Measurements from ENCODE around the gene C11orf68.

The C11orf68 gene

GRCh38 chr11:65944191-65944590 lies 25.3 kb upstream of the C11orf68 start:
- DNase-seq, result no peak

- no peak for DNase-seq
Observed at GRCh38 chr11:65942531-65942930, 23.7 kb upstream of the C11orf68 start.

- no peak for DNase-seq
Observed at GRCh38 chr11:65941720-65942310, 23.0 kb upstream of the C11orf68 start.

GRCh38 chr11:65937766-65938165 lies 18.9 kb upstream of the C11orf68 start:
- no peak for DNase-seq

GRCh38 chr11:65934014-65934413 lies 15.2 kb upstream of the C11orf68 start:
- no peak for DNase-seq

DNA sequence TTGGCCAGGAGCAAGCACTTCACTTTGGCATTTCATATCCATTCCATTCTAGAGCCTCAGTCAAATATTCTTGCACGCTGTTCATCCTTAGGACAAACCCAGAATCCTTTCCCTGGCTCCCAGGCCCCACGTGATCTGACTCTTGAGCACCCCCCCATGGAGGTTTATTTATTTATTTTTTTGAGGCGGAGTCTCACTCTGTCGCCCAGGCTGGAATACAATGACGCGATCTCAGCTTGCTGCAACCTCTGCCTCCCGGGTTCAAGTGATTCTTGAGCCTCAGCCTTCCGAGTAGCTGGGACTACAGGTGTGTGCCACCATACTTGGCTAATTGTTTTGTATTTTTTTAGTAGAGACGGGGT lies 13.7 kb upstream of the C11orf68 start:
- DNase-seq, result no peak

GRCh38 chr11:65931773-65932557 lies 13.1 kb upstream of the C11orf68 start:
- DNase-seq, result no peak

DNA sequence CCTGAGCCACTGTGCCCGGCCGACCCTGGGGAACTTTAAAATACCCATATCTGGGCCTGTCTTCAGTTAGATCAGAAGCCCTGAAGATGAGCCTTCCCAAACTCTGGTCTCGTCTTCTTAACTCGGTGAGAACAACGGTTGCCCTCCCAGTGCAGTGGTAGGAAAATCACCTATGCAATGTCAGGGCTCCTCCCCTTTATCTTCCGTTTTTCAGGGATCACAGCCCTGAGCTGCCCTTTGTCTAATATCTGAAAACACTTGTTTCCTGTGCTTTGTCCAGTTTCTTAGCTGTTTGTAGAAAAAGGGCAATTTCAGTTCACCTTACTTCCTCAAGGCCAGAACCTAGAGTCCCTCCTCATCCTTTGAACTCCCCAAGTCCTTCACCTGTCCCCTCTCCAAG lies 9.8 kb upstream of the C11orf68 start:
- no peak for DNase-seq

GRCh38 chr11:65927904-65928397 lies 9.1 kb upstream of the C11orf68 start:
- peak; percentile 77 for DNase-seq

DNA sequence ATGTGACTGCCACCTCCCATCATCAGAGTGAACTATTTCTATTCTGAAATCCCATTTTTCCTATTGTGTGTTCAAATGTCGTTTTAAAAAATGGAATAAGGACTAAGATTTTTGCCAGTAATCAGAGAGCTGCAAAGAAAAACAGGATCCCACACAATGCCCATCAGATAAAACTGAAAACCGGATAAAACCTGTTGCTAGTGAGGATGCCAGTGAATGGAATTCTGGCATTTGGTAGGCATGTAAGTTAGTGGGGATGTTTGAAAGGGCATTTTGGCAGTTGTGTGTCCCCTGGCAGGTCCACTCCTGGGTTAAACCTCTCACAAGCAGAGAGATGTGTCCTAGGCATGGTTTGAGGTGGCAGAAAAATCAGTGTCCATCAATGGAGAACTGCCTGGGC lies 6.5 kb upstream of the C11orf68 start:
- no peak for DNase-seq

DNA sequence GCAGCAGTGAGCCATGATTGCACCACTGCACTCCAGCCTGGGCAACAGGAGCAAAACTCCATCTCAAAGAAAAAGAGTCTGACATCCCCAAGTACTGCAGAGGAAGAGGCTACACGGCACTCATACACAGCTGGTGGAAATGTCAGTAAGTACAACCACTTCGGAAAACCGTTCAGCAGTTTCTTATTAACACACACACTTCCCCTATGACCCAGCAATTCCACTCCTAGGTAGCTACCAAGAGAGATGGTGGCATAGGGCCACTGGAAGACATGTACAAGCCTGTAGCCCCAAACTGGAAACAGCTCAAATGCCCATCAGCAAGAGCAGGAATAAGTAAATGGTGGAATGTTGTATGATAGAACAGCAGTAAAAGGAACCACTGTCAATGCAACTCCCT lies 3.7 kb upstream of the C11orf68 start:
- no peak for DNase-seq

GRCh38 chr11:65921876-65922275 lies 3.0 kb upstream of the C11orf68 start:
- DNase-seq, result no peak

GRCh38 chr11:65921033-65921555 lies 2.2 kb upstream of the C11orf68 start:
- no peak for DNase-seq

- no peak for DNase-seq
Observed at GRCh38 chr11:65920372-65920802, 1.5 kb upstream of the C11orf68 start.

DNA sequence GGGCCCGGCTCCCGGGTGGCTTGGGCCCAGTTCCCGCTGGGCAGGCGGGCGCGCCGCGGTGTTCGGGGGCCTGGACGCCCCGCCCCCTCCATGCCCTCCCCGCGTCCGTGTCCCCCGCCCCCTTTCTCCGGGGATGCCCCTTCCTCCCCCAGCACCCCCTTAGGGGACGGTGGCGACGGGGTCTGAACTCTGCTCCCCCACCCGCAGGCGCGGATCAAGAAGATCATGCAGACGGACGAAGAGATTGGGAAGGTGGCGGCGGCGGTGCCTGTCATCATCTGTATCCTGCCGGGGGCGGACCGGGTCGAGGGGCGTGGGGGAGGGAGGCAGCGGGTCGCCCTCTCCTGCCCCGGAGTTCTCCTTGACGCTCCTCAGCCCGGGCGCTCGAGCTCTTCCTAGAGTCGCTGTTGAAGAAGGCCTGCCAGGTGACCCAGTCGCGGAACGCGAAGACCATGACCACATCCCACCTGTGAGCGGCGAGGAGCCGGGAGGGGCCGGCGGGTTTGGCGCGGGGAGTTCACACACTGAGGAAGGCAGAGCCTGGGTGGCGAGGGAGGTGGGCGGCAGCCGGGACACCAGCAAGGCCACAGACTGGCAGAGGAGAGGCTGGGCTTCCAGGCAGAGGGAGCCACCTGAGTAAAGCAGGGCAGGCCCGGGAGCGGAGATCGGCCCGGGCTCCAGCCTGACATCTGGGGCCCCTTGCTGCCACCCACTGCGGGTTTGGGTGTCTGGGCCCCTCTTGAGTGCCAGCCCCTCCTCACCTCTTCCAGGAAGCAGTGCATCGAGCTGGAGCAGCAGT lies 910 bp upstream of the C11orf68 start:
- DNase-seq, result peak; percentile 56

DNA sequence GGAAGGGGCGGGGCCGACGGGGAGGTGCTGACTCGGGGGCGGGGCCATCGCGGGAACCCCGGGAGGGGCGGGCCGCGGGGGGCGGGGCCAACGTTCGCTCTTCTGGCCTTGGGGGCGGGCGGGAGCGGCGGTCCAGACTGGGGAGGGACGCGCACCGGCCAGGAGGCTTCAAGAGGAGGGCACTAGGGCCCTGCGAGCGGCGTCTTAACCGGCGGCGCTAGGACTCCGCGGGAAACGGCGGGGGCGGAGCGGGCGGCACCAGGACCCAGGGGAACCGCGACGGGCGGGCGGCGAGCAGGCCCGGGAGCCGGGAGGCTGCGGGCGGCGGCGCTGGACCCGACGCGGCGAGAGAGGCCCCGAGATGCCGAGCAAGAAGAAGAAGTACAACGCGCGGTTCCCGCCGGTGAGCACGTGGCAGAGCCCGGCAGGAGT lies 295 bp upstream of the C11orf68 start, which contains the start of gene DRAP1:
Gene DRAP1 (plus strand): TSS at position 286 of the 432 bp plus-strand sequence. CDS start 76 bp downstream, at position 362.
- peak; percentile 99 for DNase-seq

- DNase-seq, result no peak
Observed at GRCh38 chr11:65917434-65918210, 1.2 kb downstream of the C11orf68 start.

DNA sequence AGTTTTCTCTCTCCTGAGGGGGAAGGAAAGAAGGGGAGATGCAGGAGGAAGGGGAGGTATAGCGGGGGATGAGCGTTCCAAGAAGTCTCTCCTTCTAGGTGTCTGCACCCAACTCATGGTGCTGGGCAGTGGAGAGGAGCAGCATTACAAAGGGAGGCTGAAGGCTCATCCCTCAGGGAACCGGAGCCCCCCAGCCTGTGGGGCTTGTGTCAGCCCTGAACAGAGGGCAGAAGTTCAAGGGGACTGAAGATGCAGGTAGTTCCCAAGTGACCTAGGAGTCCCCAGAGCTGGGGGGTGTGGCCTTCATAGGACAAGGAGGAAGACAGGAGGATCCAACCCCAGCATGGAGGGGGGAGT lies 1.8 kb downstream of the C11orf68 start:
- DNase-seq, result no peak

- DNase-seq, result no peak
Observed at GRCh38 chr11:65916391-65916790, 2.5 kb downstream of the C11orf68 start.

- DNase-seq, result no peak
Observed at GRCh38 chr11:65915821-65916251, 3.0 kb downstream of the C11orf68 start.

DNA sequence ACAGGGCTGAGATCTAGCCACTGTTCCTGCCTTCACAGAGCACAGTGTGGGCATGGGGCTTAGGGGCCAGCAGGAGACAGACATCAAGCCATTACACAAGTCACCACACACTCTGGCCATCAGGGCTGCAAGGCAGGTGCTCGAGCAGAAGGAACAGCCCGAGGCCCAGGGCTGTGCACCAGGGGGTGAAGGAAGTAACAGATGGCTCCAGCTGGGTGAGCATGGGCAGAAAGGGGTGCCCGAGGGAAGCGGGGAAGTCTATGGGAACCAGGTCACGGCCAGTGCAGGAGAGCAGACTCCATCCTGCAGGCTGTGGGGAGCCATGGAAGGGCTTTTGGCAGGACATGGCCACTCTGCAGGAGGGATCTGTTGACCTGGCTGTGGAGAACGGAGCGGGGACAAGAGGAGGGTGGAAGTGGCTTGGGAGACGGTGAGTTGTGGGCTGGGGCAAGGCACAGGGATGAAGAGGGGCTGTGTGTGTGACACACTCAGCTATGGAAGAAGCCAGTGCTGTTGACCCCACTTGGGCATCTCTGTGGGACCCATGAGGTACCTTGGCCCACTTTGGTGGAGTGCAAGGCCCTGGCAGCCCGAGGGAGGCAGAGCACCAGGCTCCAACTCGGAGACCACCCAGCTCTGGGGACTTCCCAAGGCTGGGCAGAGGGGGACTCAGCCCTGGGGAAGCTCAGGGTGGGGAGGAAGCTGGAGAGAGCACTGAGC lies 3.6 kb downstream of the C11orf68 start:
- no peak for DNase-seq

DNA sequence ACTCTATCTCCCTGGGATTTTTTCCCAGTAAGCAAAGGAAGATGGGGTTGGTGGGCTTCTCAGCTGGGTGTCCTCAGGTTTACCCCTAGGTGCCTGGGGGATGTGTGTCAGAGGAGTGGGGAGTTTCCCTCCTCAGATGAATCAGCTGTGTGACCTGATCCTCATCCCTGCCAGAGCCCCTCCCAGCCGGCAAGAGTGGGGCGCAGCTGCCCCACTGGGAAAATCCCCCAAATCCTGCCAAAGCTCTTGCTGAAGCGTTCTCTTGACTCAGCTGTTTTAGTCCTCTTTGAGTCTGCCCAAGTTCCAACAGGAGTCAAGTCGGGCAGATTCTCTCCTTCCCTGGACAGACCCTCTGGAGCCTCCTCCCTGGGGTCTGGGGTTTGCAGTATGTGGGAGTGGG lies 6.0 kb downstream of the C11orf68 start:
- DNase-seq, result no peak
